GM12878 (cell line): ENCODE results near the gene LIG4. TPM values are rescaled to one million over a fixed set of nuclear protein-coding genes. Genes with fewer than 3 reads are reported as not detected.

Source experiments
- ATAC-seq: fragments of 200-7000 bp; cut with Tn5 transposase; 3 replicates; pipeline ENCODE4 v1.9.1; 2020; ENCODE audit warnings: mild to moderate bottlenecking, moderate library complexity
- BruUV-seq: library from RNA; stranded (reverse); fragments of 400-500 nt; replicated peaks from 2 replicates; lab custom pipeline; 2021; lab: Mats Ljungman, UMichigan
- CTCF ChIA-PET: fragments of 300-600 bp; sonication (Branson Sonifier 250); formaldehyde crosslinking; extraction: SDS; loops from one replicate; lab custom pipeline; 2021; ENCODE audit warnings: inconsistent platforms; lab: Yijun Ruan, JAX
- POLR2A ChIA-PET: fragments of 350-600 bp; formaldehyde crosslinking; extraction: SDS; loops from one replicate; lab custom pipeline; 2021; ENCODE audit warnings: inconsistent platforms; lab: Charles Lee
- RAD21 ChIA-PET: fragments of 300-600 bp; sonication (Branson Sonifier 250); formaldehyde crosslinking; loops from one replicate; lab custom pipeline; 2023; ENCODE audit warnings: antibody characterized with exemption; ENCODE audit not compliant: unreplicated experiment; lab: Charles Lee
- SMC1A ChIA-PET: fragments of 300-600 bp; sonication (Branson Sonifier 250); formaldehyde crosslinking; loops from one replicate; lab custom pipeline; 2023; ENCODE audit not compliant: unreplicated experiment, uncharacterized antibody; lab: Charles Lee
- DNase-seq: peaks from one replicate; pipeline ENCODE4 v3.0.0-alpha.2; 2011; ENCODE audit warnings: low read depth, low spot score
- FAIRE-seq: peaks from 3 replicates; lab custom pipeline; 2011; peaks lifted over from hg19 to GRCh38; lab: Jason Lieb, UNC
- H2AFZ ChIP-seq: 2 replicates; pipeline ENCODE4 v1.6.0; 2011; ENCODE audit warnings: low read depth, low read length, control low read depth; ENCODE audit not compliant: control insufficient read depth
- H3K27ac ChIP-seq: 2 replicates; pipeline ENCODE4 v1.5.1; 2011; ENCODE audit warnings: control low read depth; ENCODE audit not compliant: control insufficient read depth, insufficient read depth
- H3K27me3 ChIP-seq, 2 experiments: replicated peaks in 1 of 2; 2 replicates each; pipeline versions ENCODE4 v1.6.0 to v1.6.1; 2011; ENCODE audit warnings: low read length in 1 of 2; ENCODE audit not compliant: control insufficient read depth in 2 of 2, insufficient read depth in 2 of 2
- H3K36me3 ChIP-seq, 2 experiments: 2 replicates each; pipeline ENCODE4 v1.5.1; 2011; ENCODE audit warnings: low read length in 1 of 2; ENCODE audit not compliant: control insufficient read depth in 2 of 2, insufficient read depth in 2 of 2
- H3K4me1 ChIP-seq: 2 replicates; pipeline ENCODE4 v1.6.1; 2011; ENCODE audit warnings: mild to moderate bottlenecking, low read length, moderate library complexity, mixed read lengths; ENCODE audit not compliant: control insufficient read depth, insufficient read depth
- H3K4me2 ChIP-seq: 2 replicates; pipeline ENCODE4 v1.6.0; 2011; ENCODE audit warnings: control low read depth; ENCODE audit not compliant: control insufficient read depth, insufficient read depth
- H3K4me3 ChIP-seq: fragments of 200-600 bp; sonication (generic); 2 replicates; pipeline ENCODE4 v1.5.1; 2016
- H3K79me2 ChIP-seq: 2 replicates; pipeline ENCODE4 v1.6.0; 2011; ENCODE audit warnings: low read length; ENCODE audit not compliant: control insufficient read depth, insufficient read depth
- H3K9ac ChIP-seq: 2 replicates; pipeline ENCODE4 v1.8.0; 2011; ENCODE audit warnings: low read length, control low read depth, mixed read lengths; ENCODE audit not compliant: control insufficient read depth, insufficient read depth
- H3K9me3 ChIP-seq: replicated peaks from 3 replicates; pipeline ENCODE4 v1.5.1; 2011; ENCODE audit warnings: mild to moderate bottlenecking, low read length; ENCODE audit not compliant: control insufficient read depth, insufficient read depth
- H4K20me1 ChIP-seq: 2 replicates; pipeline ENCODE4 v1.6.0; 2011; ENCODE audit not compliant: control insufficient read depth, insufficient read depth
- ASH2L ChIP-seq: fragments of 300-600, 200-600 bp; sonication (generic); IDR thresholded peaks from 2 replicates; pipeline ENCODE4 v1.6.1; 2017; ENCODE audit warnings: low read depth, mild to moderate bottlenecking, borderline replicate concordance
- CHD4 ChIP-seq: fragments of 200-600 bp; sonication (generic); IDR thresholded peaks from 2 replicates; pipeline ENCODE4 v1.6.1; 2016; ENCODE audit warnings: mild to moderate bottlenecking
- E4F1 ChIP-seq: fragments of 450-650 bp; IDR thresholded peaks from 2 replicates; pipeline ENCODE4 v1.6.1; 2018; ENCODE audit warnings: borderline replicate concordance, mild to moderate bottlenecking; ENCODE audit not compliant: partially characterized antibody
- ETV6 ChIP-seq, 2 experiments: fragments of 450-650 bp in 1 of 2; IDR thresholded peaks in 1 of 2; conservative IDR thresholded peaks in 1 of 2; 2 replicates each; pipeline ENCODE4 v1.6.1; 2014; ENCODE audit warnings: antibody characterized with exemption in 1 of 2, borderline replicate concordance in 1 of 2, low read depth in 1 of 2, mild to moderate bottlenecking in 1 of 2, moderate library complexity in 1 of 2
- HDAC2 ChIP-seq: fragments of 200-600 bp; sonication (generic); IDR thresholded peaks from 2 replicates; pipeline ENCODE4 v1.6.1; 2017
- IKZF1 ChIP-seq: fragments of 450-650 bp; conservative IDR thresholded peaks from 2 replicates; pipeline ENCODE4 v1.6.1; 2017; ENCODE audit warnings: antibody characterized with exemption, mild to moderate bottlenecking
- MYC ChIP-seq: IDR thresholded peaks from 2 replicates; pipeline ENCODE4 v1.6.1; 2011; ENCODE audit warnings: mild to moderate bottlenecking, low read length, moderate library complexity, inconsistent platforms; ENCODE audit not compliant: insufficient read depth, insufficient replicate concordance, insufficient read length, severe bottlenecking
- PRDM15 ChIP-seq: fragments of 450-650 bp; formaldehyde crosslinking; IDR thresholded peaks from 2 replicates; pipeline ENCODE4 v1.4.0; 2020; ENCODE audit warnings: mild to moderate bottlenecking, moderate library complexity
- SMAD1 ChIP-seq: fragments of 450-650 bp; IDR thresholded peaks from 2 replicates; pipeline ENCODE4 v1.6.1; 2018; ENCODE audit warnings: mild to moderate bottlenecking, low read depth; ENCODE audit not compliant: partially characterized antibody
- SUZ12 ChIP-seq: fragments of 200-600 bp; sonication (generic); IDR thresholded peaks from one replicate; pipeline ENCODE4 v1.6.1; 2018; ENCODE audit warnings: antibody characterized with exemption, mild to moderate bottlenecking; ENCODE audit not compliant: unreplicated experiment
- TCF3 ChIP-seq: IDR thresholded peaks from 2 replicates; pipeline ENCODE4 v1.6.1; 2012; ENCODE audit warnings: low read depth, mild to moderate bottlenecking, low read length, borderline replicate concordance; ENCODE audit not compliant: insufficient read depth
- ZBTB40 ChIP-seq: fragments of 450-650 bp; IDR thresholded peaks from 2 replicates; pipeline ENCODE4 v1.6.1; 2016; ENCODE audit warnings: mild to moderate bottlenecking, moderate library complexity, borderline replicate concordance
- ZNF207 ChIP-seq: fragments of 450-650 bp; IDR thresholded peaks from 2 replicates; pipeline ENCODE4 v1.6.1; 2014; ENCODE audit warnings: antibody characterized with exemption, mild to moderate bottlenecking, borderline replicate concordance
- WGBS: methylation state at CpG from one replicate; pipeline ENCODE4 v1.1.6; 2016; ENCODE audit warnings: low lambda C conversion rate; ENCODE audit not compliant: insufficient replicate concordance, insufficient coverage; ENCODE audit errors: missing lambda C conversion rate; 5-methylcytosine and 5-hydroxymethylcytosine counted together
- in situ Hi-C: fragments of 300-500 bp; cut with MboI; formaldehyde crosslinking; loops from 9 replicates; pipeline ENCODE4 v1.14.3; 2018; ENCODE audit warnings: mixed read lengths
- intact Hi-C: fragments of 100-400 bp; cut with micrococcal nuclease; formaldehyde crosslinking; loops from one replicate; pipeline ENCODE4 v1.14.2; 2022; ENCODE audit not compliant: unreplicated experiment
- polyA plus RNA-seq, 11 experiments: library from polyadenylated mRNA; depleted of rRNA in 4 of 11; unstranded in 6 of 11; stranded (reverse) in 5 of 11; fragments of >200 nt; fragmentation: Nextera tagmentation in 4 of 11; fragmentation: Illumina TruSeq in 1 of 11; extraction: Ambion mirVana in 4 of 11; extraction: Trizol in 1 of 11; gene quantifications; 1 replicate in 1 of 11; 2 replicates in 10 of 11; pipeline versions ENCODE4 v1.2.1 to v1.2.3, GENCODE V29; 2011 to 2016; ENCODE audit warnings: inconsistent platforms in 2 of 11, missing spikeins in 2 of 11, low read depth in 1 of 11
- total RNA-seq, 4 experiments: library from RNA; depleted of rRNA in 3 of 4; stranded (reverse); fragments of >200 nt in 3 of 4; fragmentation: Illumina TruSeq in 1 of 4; extraction: Trizol in 1 of 4; gene quantifications; 2 replicates each; pipeline versions ENCODE4 v1.2.1 to v1.2.3, GENCODE V29; 2013 to 2021

The LIG4 gene
- total and polyA plus RNA-seq, 10 of the 15 experiments (the other 5 are each of a cell fraction or from before 2014, with no cell fraction given), result 2.3 to 15.0 (median 8.5) TPM

DNA sequence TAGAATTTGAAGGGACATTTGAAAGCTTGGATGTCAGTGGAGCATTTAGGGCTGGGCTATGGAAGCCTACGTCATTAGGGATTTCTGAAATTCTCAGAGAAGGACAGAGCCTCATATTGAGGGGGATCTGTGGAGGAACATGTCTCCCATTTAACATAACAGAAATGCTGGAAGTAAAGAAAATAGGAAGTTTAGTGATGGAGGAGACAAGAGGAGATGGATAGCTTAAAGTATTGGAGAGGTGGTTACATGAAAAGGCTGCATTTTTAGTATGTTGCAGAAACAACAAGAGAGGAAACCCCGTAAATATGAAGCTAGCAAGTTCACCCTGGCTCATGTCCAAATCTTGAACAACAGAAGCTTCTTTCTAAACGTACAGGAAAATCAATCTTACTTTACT is 24.4 kb downstream of the LIG4 start (continued):
- TF ChIP-seq SUZ12 (no peak), ASH2L (no peak), MYC (no peak), ETV6 (conservative IDR thresholded peaks at IDR 0.05 in 1 of 2, IDR thresholded peaks at IDR 0.05 in 1 of 2; ENCODE audit: borderline replicate concordance in 1 of 2, low read depth in 1 of 2) (no peak), CHD4 (no peak), IKZF1 (no peak)

- no peak for DNase-seq
- H2AFZ ChIP-seq, result no peak overlapping the region
- RAD21 ChIA-PET, result no interaction called here
- intact Hi-C loops, result no loop called here
- POLR2A ChIA-PET, result no interaction called here
- H3K36me3 ChIP-seq, result no peaks in the 10 kb centered on the region
- SMC1A ChIA-PET, result no interaction called here
- no peaks in the 10 kb centered on the region for H3K27me3 ChIP-seq
- WGBS, result 14% methylated on average over 2 of the region's 2 CpGs
- no peak overlapping the region for H3K4me3 ChIP-seq
- no peaks in the 10 kb centered on the region for H3K79me2 ChIP-seq
- no peaks in the 10 kb centered on the region for H3K4me1 ChIP-seq
- H3K9ac ChIP-seq, result no peak overlapping the region
- FAIRE-seq, result no peak
- no peak overlapping the region for H3K27ac ChIP-seq
- no peaks in the 10 kb centered on the region for H3K9me3 ChIP-seq
- ATAC-seq, result no peak
- no peak overlapping the region for H3K4me2 ChIP-seq
- BruUV-seq, result no TSS peak
- H4K20me1 ChIP-seq, result no peaks in the 10 kb centered on the region
- CTCF ChIA-PET, result no interaction called here
- in situ Hi-C loops, result no loop called here
- TF ChIP-seq TCF3, result no peak
- no peak for TF ChIP-seq HDAC2
- TF ChIP-seq SMAD1, result no peak
- no peak for TF ChIP-seq E4F1
- TF ChIP-seq PRDM15 (CRISPR knock-in tag), result no peak
- TF ChIP-seq ZBTB40, result no peak
- TF ChIP-seq ZNF207, result no peak
Observed at GRCh38 chr13:108188260-108188659, 27.1 kb downstream of the LIG4 start.
